ENCODE results near the gene YKT6. TPM values are rescaled to one million over a fixed set of nuclear protein-coding genes. Genes with fewer than 3 reads are reported as not detected.

The YKT6 gene
- total and polyA plus RNA-seq, 8 donors: 57.0 to 88.2 (median 65.4) TPM

DNA sequence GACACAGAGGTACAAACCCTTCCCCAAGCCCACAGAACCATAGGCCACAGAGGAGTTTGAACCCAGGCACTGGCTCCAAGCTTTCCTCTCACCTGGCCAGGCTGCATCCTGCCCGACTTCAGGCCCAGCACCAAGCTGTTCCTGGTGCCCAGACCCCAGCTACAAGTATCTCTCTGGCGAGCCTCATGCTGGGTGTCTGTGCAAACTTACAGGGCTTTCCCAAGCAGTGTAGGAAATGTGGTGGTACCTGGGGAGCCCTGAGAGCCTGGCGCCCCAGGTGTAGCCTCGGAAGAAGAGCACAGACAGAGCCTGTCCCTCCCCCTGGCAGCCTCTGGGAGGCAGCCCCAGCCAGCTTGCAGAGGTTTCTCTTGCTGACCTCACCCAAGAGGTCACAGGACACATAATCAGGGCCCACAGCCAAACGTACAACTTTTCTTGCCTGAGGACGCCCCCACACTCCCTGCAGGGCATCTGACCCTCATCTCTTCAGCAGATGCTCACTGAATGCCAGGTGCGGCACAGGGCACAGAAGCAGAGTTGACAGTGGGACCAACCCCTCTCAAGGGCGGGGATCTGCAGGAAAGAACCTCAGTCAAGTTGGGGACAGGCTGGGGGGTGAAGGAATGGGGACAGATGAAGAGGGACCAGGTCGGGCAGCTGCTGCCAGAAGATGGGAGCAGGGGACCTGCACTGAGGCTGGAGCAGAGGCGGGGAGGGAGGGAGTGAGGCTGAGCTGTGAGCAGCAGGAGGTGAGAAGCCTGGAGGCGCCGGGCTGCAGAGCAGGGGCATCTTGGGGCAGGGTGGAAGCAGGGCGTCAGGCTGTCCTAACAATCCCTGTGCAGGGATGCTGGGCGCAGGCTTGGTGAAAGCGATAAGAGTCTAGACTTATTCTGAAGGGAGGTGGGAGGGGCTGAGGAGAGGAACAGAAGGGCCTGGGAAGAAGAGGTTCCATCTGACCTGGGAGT is 43.4 kb upstream of the YKT6 start:
- Histone ChIP-seq H3K36me3 (no peaks in the 10 kb centered on the region), H3K27me3 (no peaks in the 10 kb centered on the region), H3K9me3 (no peaks in the 10 kb centered on the region), H3K27ac (no peak overlapping the region), H3K4me1 (no peaks in the 10 kb centered on the region), H3K4me3 (no peak overlapping the region)
- TF ChIP-seq, protein P1, sequence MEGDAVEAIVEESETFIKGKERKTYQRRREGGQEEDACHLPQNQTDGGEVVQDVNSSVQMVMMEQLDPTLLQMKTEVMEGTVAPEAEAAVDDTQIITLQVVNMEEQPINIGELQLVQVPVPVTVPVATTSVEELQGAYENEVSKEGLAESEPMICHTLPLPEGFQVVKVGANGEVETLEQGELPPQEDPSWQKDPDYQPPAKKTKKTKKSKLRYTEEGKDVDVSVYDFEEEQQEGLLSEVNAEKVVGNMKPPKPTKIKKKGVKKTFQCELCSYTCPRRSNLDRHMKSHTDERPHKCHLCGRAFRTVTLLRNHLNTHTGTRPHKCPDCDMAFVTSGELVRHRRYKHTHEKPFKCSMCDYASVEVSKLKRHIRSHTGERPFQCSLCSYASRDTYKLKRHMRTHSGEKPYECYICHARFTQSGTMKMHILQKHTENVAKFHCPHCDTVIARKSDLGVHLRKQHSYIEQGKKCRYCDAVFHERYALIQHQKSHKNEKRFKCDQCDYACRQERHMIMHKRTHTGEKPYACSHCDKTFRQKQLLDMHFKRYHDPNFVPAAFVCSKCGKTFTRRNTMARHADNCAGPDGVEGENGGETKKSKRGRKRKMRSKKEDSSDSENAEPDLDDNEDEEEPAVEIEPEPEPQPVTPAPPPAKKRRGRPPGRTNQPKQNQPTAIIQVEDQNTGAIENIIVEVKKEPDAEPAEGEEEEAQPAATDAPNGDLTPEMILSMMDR (IDR thresholded peaks at IDR 0.05): no peak
- ATAC-seq: no peak
- intact Hi-C loops (cut with DNase I): no loop called here
- no peak for DNase-seq

DNA sequence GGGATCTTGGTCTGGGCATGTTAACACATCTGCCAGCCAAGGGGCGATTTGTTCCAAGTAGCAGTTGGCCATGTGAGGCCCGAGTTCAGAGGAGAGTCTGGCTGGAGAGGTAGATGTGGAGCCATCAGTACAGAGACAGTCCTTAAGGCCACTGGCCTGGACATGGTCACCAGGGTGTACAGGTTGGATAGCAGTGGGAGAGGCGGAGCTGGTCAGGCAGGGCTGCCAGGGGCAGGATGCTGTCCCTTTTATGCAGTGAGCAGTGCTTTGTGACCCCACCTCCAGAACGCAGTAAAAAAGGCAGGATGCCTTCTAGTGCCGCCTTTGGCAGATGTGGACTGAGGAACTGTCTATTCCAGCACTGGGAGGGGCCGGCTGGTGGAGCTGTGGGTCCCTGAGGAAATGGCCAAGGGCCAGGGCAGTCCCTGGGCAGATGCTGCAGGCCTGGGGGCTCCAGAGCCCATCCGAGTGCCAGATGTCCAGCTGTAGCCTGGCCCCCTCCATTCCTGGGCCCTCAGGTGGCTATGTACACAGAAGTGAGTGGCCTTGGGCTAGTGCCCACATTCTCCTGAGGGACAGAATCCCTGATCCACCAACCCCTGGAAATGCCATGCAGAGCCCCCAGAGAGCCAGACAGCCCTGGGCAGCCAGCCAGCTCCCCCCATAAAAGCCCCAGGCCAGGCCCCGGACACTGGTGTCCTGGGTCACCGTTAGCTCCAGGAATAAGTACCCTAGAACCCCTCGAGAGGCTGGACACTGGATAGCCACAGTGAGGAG is 42.5 kb upstream of the YKT6 start:
- DNase-seq (peak in 1 of 4 donors; percentile 28), ATAC-seq (no peak)
- Histone ChIP-seq H3K4me3 (no peak overlapping the region), H3K36me3 (no peaks in the 10 kb centered on the region), H3K27ac (no peak overlapping the region), H3K27me3 (no peaks in the 10 kb centered on the region), H3K9me3 (no peaks in the 10 kb centered on the region), H3K4me1 (no peaks in the 10 kb centered on the region)
- intact Hi-C loops (cut with DNase I): no loop called here
- TF ChIP-seq, protein P1 (IDR thresholded peaks at IDR 0.05): no peak

DNA sequence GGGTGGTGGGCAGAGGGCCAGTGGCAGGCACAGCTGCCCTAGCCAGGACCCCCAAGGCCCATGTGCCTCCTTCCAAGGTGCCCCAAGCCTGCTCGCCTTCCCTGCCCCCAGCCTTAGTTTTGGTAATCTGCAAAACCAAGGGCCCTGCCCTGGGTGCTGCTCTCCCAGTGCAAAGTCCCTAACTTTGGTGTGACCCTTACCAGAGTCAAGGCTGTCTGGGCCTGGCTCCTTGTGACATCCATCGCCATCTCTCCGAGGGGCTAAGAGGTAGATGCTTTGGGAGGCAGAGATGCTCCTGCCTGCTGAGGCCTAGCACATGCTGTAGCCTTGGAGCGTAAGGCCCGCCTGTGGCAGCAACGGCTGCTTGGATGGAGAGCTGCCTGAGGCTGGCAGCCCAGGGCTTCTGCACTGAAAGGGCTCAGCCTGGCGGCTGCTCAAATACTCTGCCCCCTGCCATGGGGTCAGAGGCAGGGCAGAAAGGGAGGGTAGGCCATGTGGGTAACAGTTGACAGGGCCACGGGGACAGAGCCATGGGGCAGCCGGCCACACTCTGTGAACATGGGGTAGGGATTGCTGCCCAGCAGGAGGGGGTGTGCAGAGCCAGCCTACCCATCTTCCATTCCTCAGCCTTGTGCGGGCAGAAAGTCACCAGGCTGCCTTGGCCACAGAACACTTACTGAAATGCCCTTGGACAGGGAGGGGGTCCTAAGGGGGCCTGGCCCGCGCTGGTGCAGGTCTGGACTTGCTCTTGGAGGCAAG is 41.7 kb upstream of the YKT6 start:
- H3K4me1 ChIP-seq: no peaks in the 10 kb centered on the region
- H3K27ac ChIP-seq: no peak overlapping the region
- H3K9me3 ChIP-seq: no peaks in the 10 kb centered on the region
- TF ChIP-seq, protein P1 (IDR thresholded peaks at IDR 0.05): no peak
- no peak overlapping the region for H3K4me3 ChIP-seq
- intact Hi-C loops (cut with DNase I): no loop called here
- H3K36me3 ChIP-seq: no peaks in the 10 kb centered on the region
- H3K27me3 ChIP-seq: no peaks in the 10 kb centered on the region
- ATAC-seq (no peak), DNase-seq (no peak)

DNA sequence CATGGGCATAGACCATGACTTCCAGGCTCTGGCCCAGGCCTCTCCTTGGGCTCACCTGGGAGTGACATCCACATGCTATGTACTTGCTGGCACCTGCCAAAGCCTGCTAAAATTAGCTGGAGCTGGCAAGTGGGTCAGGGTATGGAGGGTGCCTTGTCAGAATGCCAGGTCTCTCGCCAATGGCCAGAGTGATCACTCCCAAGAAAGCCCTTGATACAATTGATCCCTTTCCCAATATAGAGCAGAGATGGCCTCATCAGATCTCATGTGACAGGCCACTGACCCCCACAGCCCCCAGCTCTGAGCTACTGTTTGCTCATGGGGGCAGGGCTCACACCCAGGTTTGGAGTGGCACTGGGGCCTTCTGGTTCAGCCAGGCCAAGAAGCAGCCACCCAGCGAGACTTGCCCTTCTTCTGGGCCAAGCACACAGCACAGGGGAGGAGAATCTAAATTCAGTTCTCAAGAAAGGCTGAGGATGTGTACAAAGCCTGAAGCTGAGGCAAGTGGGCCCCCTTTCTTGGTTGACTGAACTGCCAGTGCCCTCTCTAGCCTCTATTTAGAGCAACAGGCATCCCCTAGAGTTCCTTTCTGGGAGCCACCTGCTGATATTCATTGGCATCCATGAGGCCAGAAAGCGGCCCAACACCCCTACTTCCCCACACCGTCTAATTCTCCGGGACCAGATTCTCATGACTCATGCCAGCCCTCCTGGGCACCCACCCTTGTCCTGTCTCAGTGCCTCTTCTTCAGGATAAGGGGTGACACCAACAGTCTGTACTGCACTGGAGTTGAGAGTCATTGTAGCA is 40.8 kb upstream of the YKT6 start:
- DNase-seq: no peak
- no peaks in the 10 kb centered on the region for H3K9me3 ChIP-seq
- no peaks in the 10 kb centered on the region for H3K27me3 ChIP-seq
- H3K36me3 ChIP-seq: no peaks in the 10 kb centered on the region
- no peak overlapping the region for H3K27ac ChIP-seq
- H3K4me1 ChIP-seq: no peaks in the 10 kb centered on the region
- intact Hi-C loops (cut with DNase I): no loop called here
- no peak overlapping the region for H3K4me3 ChIP-seq
- TF ChIP-seq, protein P1 (IDR thresholded peaks at IDR 0.05): no peak
- ATAC-seq: peak; percentile 24

Measured in left lung (tissue), 10 donors.